ENCODE results near the gene FCHSD2.

- TF ChIP-seq POLR2A (IDR thresholded peaks at IDR 0.05), result no peak
- TF ChIP-seq CTCF (IDR thresholded peaks at IDR 0.05), result no peak
- no peak for TF ChIP-seq EP300 (IDR thresholded peaks at IDR 0.05)
Observed at GRCh38 chr11:72901374-72901773, 240.7 kb downstream of the FCHSD2 start.

Measured in gastroesophageal sphincter (tissue), 3 donors.